H9 (cell line): ENCODE data around the gene ZNF629. TPM values are rescaled to one million over a fixed set of nuclear protein-coding genes. Genes with fewer than 3 reads are reported as not detected.

Source experiments
- DNase-seq: peaks from one replicate; pipeline ENCODE4 v3.0.0-alpha.2; 2017
- H2AFZ ChIP-seq: one replicate; pipeline ENCODE4 v1.6.1; 2013; ENCODE audit warnings: mild to moderate bottlenecking, low read length, control low read depth, moderate library complexity
- H2AK5ac ChIP-seq: 2 replicates; pipeline ENCODE4 v1.6.1; 2013; ENCODE audit warnings: low read length, control low read depth, mixed read lengths; ENCODE audit not compliant: insufficient read length
- H2BK120ac ChIP-seq: one replicate; pipeline ENCODE4 v1.6.1; 2013; ENCODE audit warnings: low read depth, mild to moderate bottlenecking, low read length, control low read depth, inconsistent platforms; ENCODE audit not compliant: poor library complexity, severe bottlenecking
- H2BK12ac ChIP-seq: 2 replicates; pipeline ENCODE4 v1.6.1; 2013; ENCODE audit warnings: low read length, control low read depth, mixed read lengths, low read depth; ENCODE audit not compliant: insufficient read length
- H2BK15ac ChIP-seq: 2 replicates; pipeline ENCODE4 v1.6.1; 2013; ENCODE audit warnings: low read depth, low read length, control low read depth
- H2BK20ac ChIP-seq: one replicate; pipeline ENCODE4 v1.6.1; 2013; ENCODE audit warnings: low read depth, mild to moderate bottlenecking, low read length, control low read depth, inconsistent platforms; ENCODE audit not compliant: poor library complexity, severe bottlenecking
- H2BK5ac ChIP-seq: 2 replicates; pipeline ENCODE4 v1.6.1; 2013; ENCODE audit warnings: low read length, control low read depth, mixed read lengths; ENCODE audit not compliant: insufficient read length
- H3K14ac ChIP-seq: 2 replicates; pipeline ENCODE4 v1.6.1; 2013; ENCODE audit warnings: low read length, control low read depth; ENCODE audit not compliant: insufficient read depth
- H3K18ac ChIP-seq: 2 replicates; pipeline ENCODE4 v1.6.1; 2013; ENCODE audit warnings: low read depth, mild to moderate bottlenecking, mixed read lengths, low read length, control low read depth; ENCODE audit not compliant: insufficient read length
- H3K23ac ChIP-seq: 2 replicates; pipeline ENCODE4 v1.6.1; 2013; ENCODE audit warnings: low read length, control low read depth, mixed read lengths, low read depth; ENCODE audit not compliant: insufficient read length
- H3K23me2 ChIP-seq: 2 replicates; pipeline ENCODE4 v1.6.1; 2013; ENCODE audit warnings: low read depth, mild to moderate bottlenecking, mixed read lengths, low read length, control low read depth; ENCODE audit not compliant: insufficient read length, poor library complexity, severe bottlenecking
- H3K27ac ChIP-seq: 2 replicates; pipeline ENCODE4 v1.5.1; 2013; ENCODE audit warnings: low read length, control low read depth, mixed read lengths, low read depth; ENCODE audit not compliant: insufficient read length
- H3K27me3 ChIP-seq: 2 replicates; pipeline ENCODE4 v1.6.1; 2013; ENCODE audit warnings: low read length, control low read depth, inconsistent platforms; ENCODE audit not compliant: insufficient read depth
- H3K4ac ChIP-seq: 2 replicates; pipeline ENCODE4 v1.6.1; 2013; ENCODE audit warnings: low read depth, mild to moderate bottlenecking, control low read depth, inconsistent platforms, low read length, moderate library complexity
- H3K4me1 ChIP-seq: 2 replicates; pipeline ENCODE4 v1.6.1; 2013; ENCODE audit warnings: low read length, control low read depth, inconsistent platforms; ENCODE audit not compliant: insufficient read depth
- H3K4me2 ChIP-seq: 2 replicates; pipeline ENCODE4 v1.6.1; 2013; ENCODE audit warnings: low read length, control low read depth, mixed read lengths; ENCODE audit not compliant: insufficient read length, insufficient read depth
- H3K56ac ChIP-seq: 2 replicates; pipeline ENCODE4 v1.6.1; 2013; ENCODE audit warnings: low read depth, mild to moderate bottlenecking, mixed read lengths, low read length, control low read depth; ENCODE audit not compliant: insufficient read length
- H3K79me1 ChIP-seq: 2 replicates; pipeline ENCODE4 v1.6.1; 2013; ENCODE audit warnings: low read depth, mild to moderate bottlenecking, moderate library complexity, low read length, control low read depth, inconsistent platforms; ENCODE audit not compliant: insufficient read depth, poor library complexity, severe bottlenecking
- H3K79me2 ChIP-seq: 2 replicates; pipeline ENCODE4 v1.6.1; 2013; ENCODE audit warnings: low read length, control low read depth, inconsistent platforms; ENCODE audit not compliant: insufficient read depth
- H3K9ac ChIP-seq: 2 replicates; pipeline ENCODE4 v1.6.1; 2013; ENCODE audit warnings: low read length, control low read depth, mixed read lengths; ENCODE audit not compliant: insufficient read length; ENCODE audit errors: extremely low read depth
- H3K9me3 ChIP-seq: one replicate; pipeline ENCODE4 v1.6.1; 2013; ENCODE audit warnings: low read depth, low read length, inconsistent platforms; ENCODE audit not compliant: control insufficient read depth
- H3T11ph ChIP-seq: one replicate; pipeline ENCODE4 v1.6.1; 2013; ENCODE audit warnings: mild to moderate bottlenecking, low read length, control low read depth, inconsistent platforms
- H4K20me1 ChIP-seq: one replicate; pipeline ENCODE4 v1.6.1; 2013; ENCODE audit not compliant: control insufficient read depth, insufficient read length, insufficient read depth
- H4K5ac ChIP-seq: 2 replicates; pipeline ENCODE4 v1.6.1; 2013; ENCODE audit warnings: low read depth, mild to moderate bottlenecking, mixed read lengths, low read length, control low read depth; ENCODE audit not compliant: insufficient read length
- H4K8ac ChIP-seq: replicated peaks from 2 replicates; pipeline ENCODE4 v1.6.1; 2013; ENCODE audit warnings: low read length, control low read depth, mixed read lengths, low read depth; ENCODE audit not compliant: insufficient read length
- H4K91ac ChIP-seq: 2 replicates; pipeline ENCODE4 v1.6.1; 2013; ENCODE audit warnings: low read depth, mild to moderate bottlenecking, moderate library complexity, mixed read lengths, low read length, control low read depth; ENCODE audit not compliant: insufficient read length
- H3K27ac Mint-ChIP-seq, 3 experiments: 2 replicates in 2 of 3; 3 replicates in 1 of 3; pipeline ENCODE4 v1.8.0; 2020 to 2021; ENCODE audit warnings: mixed read lengths in 3 of 3, mild to moderate bottlenecking in 1 of 3, moderate library complexity in 1 of 3
- H3K27me3 Mint-ChIP-seq: 2 replicates; pipeline ENCODE4 v1.8.0; 2021; ENCODE audit warnings: low read depth, mild to moderate bottlenecking, moderate library complexity, mixed read lengths
- H3K36me3 Mint-ChIP-seq, 3 experiments: 2 replicates in 2 of 3; 3 replicates in 1 of 3; pipeline ENCODE4 v1.8.0; 2020 to 2021; ENCODE audit warnings: low read depth in 3 of 3, mixed read lengths in 3 of 3; ENCODE audit not compliant: insufficient read depth in 1 of 3
- H3K4me1 Mint-ChIP-seq, 2 experiments: 2 replicates each; pipeline ENCODE4 v1.8.0; 2020; ENCODE audit warnings: mixed read lengths in 2 of 2
- H3K4me3 Mint-ChIP-seq, 2 experiments: 2 replicates in 1 of 2; 3 replicates in 1 of 2; pipeline ENCODE4 v1.8.0; 2020 to 2021; ENCODE audit warnings: mild to moderate bottlenecking in 2 of 2, mixed read lengths in 2 of 2, moderate library complexity in 1 of 2
- H3K9me3 Mint-ChIP-seq, 2 experiments: 2 replicates in 1 of 2; 3 replicates in 1 of 2; pipeline ENCODE4 v1.8.0; 2020; ENCODE audit warnings: mild to moderate bottlenecking in 2 of 2, mixed read lengths in 2 of 2, moderate library complexity in 1 of 2
- CTCF ChIP-seq: fragments of 200-600 bp; sonication (generic); conservative IDR thresholded peaks from 3 replicates; pipeline ENCODE4 v1.8.0; 2021; ENCODE audit warnings: antibody characterized with exemption, mild to moderate bottlenecking
- WGBS: extraction: QIAGEN DNeasy Blood & Tissue Kit; methylation state at CpG from one replicate; pipeline ENCODE4 v1.1.7; 2013; ENCODE audit warnings: missing lambda C conversion rate, low lambda C conversion rate, mixed read lengths; ENCODE audit not compliant: insufficient read length; ENCODE audit errors: extremely low coverage; 5-methylcytosine and 5-hydroxymethylcytosine counted together
- total RNA-seq: library from RNA; stranded (reverse); gene quantifications from 2 replicates; pipeline ENCODE4 v1.2.1, GENCODE V29; 2021

The ZNF629 gene
- total RNA-seq, 1 experiment from 2014 or later = 20.0 TPM

DNA sequence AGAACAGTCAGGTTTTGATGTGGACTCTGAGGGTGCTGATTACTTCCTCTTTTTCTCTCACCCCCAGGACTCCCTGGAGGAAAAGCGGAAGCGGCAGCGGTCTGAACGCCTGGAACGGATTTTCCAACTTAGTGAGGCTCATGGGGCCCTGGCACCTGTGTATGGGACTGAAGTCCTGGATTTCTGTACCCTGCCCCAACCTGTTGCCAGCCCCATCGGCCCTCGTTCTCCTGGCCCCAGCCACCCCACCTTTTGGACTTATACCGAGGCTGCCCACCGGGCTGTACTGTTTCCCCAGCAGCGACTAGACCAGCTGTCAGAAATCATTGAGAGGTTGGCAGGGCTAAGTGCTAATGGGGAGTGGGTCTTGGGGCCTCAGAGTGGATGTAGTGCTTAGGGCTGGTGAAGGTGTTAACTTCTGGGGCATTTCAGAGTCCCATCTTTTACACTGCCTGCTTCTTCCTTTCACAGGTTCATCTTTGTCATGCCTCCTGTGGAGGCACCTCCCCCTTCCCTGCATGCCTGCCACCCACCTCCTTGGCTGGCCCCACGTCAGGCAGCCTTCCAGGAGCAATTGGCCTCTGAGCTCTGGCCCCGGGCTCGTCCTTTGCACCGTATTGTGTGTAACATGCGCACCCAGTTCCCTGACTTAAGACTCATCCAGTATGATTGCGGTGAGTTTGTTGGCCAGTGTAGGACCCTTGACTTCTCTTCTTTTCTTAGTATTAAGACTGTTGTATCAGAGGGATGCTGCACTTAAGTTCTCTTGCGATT is 57.9 kb downstream of the ZNF629 start:
- H3K36me3 Mint-ChIP-seq = peaks cover 39 to 74% (median 58%) of the 10 kb centered on the region in 3 experiments

More for the DNA sequence above, 57.9 kb downstream of the ZNF629 start:
- no peak overlapping the region for H3K56ac ChIP-seq
- H3K79me1 ChIP-seq = no peaks in the 10 kb centered on the region
- no peak overlapping the region for H3K18ac ChIP-seq
- DNase-seq = no peak
- H3K9me3 ChIP-seq = no peaks in the 10 kb centered on the region
- H3K9ac ChIP-seq = no peak overlapping the region
- H3K4me2 ChIP-seq = no peak overlapping the region
- no peaks in the 10 kb centered on the region; the same call in 1 of the 2 replicates for H3K79me2 ChIP-seq
- no peaks in the 10 kb centered on the region for H4K20me1 ChIP-seq
- no peaks in the 10 kb centered on the region for H3K23me2 ChIP-seq
- no peak overlapping the region for H2BK20ac ChIP-seq
- Mint-ChIP-seq H3K4me1 (peaks cover 9 to 10% of the 10 kb centered on the region in 2 experiments), H3K27ac (no peak overlapping the region), H3K9me3 (peaks cover 0 to 2% of the 10 kb centered on the region in 2 experiments; a peak in 1 of 5 replicates), H3K4me3 (no peak overlapping the region), H3K27me3 (no peaks in the 10 kb centered on the region)
- H3K27me3 ChIP-seq = no peaks in the 10 kb centered on the region
- no peak overlapping the region for H3T11ph ChIP-seq
- H2BK120ac ChIP-seq = no peak overlapping the region
- no peak overlapping the region for H4K5ac ChIP-seq
- H2AK5ac ChIP-seq = no peak overlapping the region
- H2BK15ac ChIP-seq = no peak overlapping the region
- H3K27ac ChIP-seq = no peak overlapping the region
- no peak overlapping the region for H2AFZ ChIP-seq
- no peak overlapping the region for H2BK5ac ChIP-seq
- TF ChIP-seq CTCF = no peak
- WGBS = no CpG with 5 or more reads among the region's 17 CpGs
- H4K8ac ChIP-seq = no peak overlapping the region
- H4K91ac ChIP-seq = no peak overlapping the region
- peaks cover 2% of the 10 kb centered on the region; the same call in 1 of the 2 replicates for H3K4me1 ChIP-seq
- H3K14ac ChIP-seq = no peak overlapping the region
- H3K4ac ChIP-seq = no peak overlapping the region
- no peak overlapping the region for H2BK12ac ChIP-seq
- H3K23ac ChIP-seq = no peak overlapping the region

Other genes starting within 250 kb of the ZNF629 start
- gene ZNF764, start 228.8 kb downstream of the ZNF629 start, total RNA-seq = 11.2 and 11.4 TPM in 2 replicates
- 4.3 and 4.5 TPM in 2 replicates for gene ZNF688, start 215.5 kb downstream of the ZNF629 start, total RNA-seq
- 17.0 and 18.8 TPM in 2 replicates for gene ZNF785, start 201.5 kb downstream of the ZNF629 start, total RNA-seq
- gene ZNF689, start 176.8 kb downstream of the ZNF629 start, total RNA-seq = 21.1 and 21.9 TPM in 2 replicates
- 11.6 and 13.6 TPM in 2 replicates for gene PRR14, start 136.2 kb downstream of the ZNF629 start, total RNA-seq
- 12.6 and 16.8 TPM in 2 replicates for gene FBRS, start 128.8 kb downstream of the ZNF629 start, total RNA-seq
- 63.1 and 65.5 TPM in 2 replicates for gene SRCAP, start 88.0 kb downstream of the ZNF629 start, total RNA-seq
- 46.6 and 47.9 TPM in 2 replicates for gene PHKG2, start 38.8 kb downstream of the ZNF629 start, total RNA-seq
- gene CFAP119, start 25.1 kb downstream of the ZNF629 start, total RNA-seq = 5.4 and 7.4 TPM in 2 replicates
- gene RNF40, start 24.9 kb downstream of the ZNF629 start, total RNA-seq = 103 and 106 TPM in 2 replicates
- gene BCL7C, start 106.9 kb upstream of the ZNF629 start, total RNA-seq = 17.5 and 18.3 TPM in 2 replicates
- 0.72 TPM in 2 replicates for gene CTF1, start 109.4 kb upstream of the ZNF629 start, total RNA-seq
- 66.8 and 68.0 TPM in 2 replicates for gene FBXL19, start 136.4 kb upstream of the ZNF629 start, total RNA-seq
- 6.1 and 6.9 TPM in 2 replicates for gene ORAI3, start 161.9 kb upstream of the ZNF629 start, total RNA-seq
- 36.9 and 37.0 TPM in 2 replicates for gene SETD1A, start 170.5 kb upstream of the ZNF629 start, total RNA-seq
- gene HSD3B7, start 198.0 kb upstream of the ZNF629 start, total RNA-seq = 5.5 and 7.5 TPM in 2 replicates
- 9.7 and 11.0 TPM in 2 replicates for gene STX1B, start 223.4 kb upstream of the ZNF629 start, total RNA-seq
- 31.1 and 32.3 TPM in 2 replicates for gene STX4, start 246.4 kb upstream of the ZNF629 start, total RNA-seq